ENCODE data around the gene EPHB6.

Gene EPHB6

GRCh38 chr7:142918901-142919300 lies 64.0 kb downstream of the EPHB6 start:
- DNase-seq (ENCODE audit: low read depth in 1 of 2, low spot score in 1 of 2) = no peak

- DNase-seq (ENCODE audit: low read depth in 1 of 2, low spot score in 1 of 2) = no peak
These were observed 64.8 kb downstream of the EPHB6 start for GRCh38 chr7:142919656-142920055.
